GM12878 (cell line): ENCODE data around the gene METRNL. TPM values are rescaled to one million over a fixed set of nuclear protein-coding genes. Genes with fewer than 3 reads are reported as not detected.
A peak's percentile ranks its signal among the peaks of the same experiment; 100 is the strongest.

Experiments used
- BCLAF1 ChIP-seq: fragments of 450-650 bp; IDR thresholded peaks from 2 replicates; pipeline ENCODE4 v1.6.1; 2017; ENCODE audit warnings: antibody characterized with exemption, mild to moderate bottlenecking, moderate library complexity
- E2F8 ChIP-seq: fragments of 450-650 bp; IDR thresholded peaks from 2 replicates; pipeline ENCODE4 v1.6.1; 2018; ENCODE audit warnings: mild to moderate bottlenecking, low read depth, moderate library complexity; ENCODE audit not compliant: partially characterized antibody
- NR2F1 ChIP-seq: fragments of 450-650 bp; conservative IDR thresholded peaks from 2 replicates; pipeline ENCODE4 v1.6.1; 2017; ENCODE audit warnings: mild to moderate bottlenecking
- USF1 ChIP-seq: IDR thresholded peaks from 2 replicates; pipeline ENCODE4 v1.6.1; 2011; ENCODE audit warnings: borderline replicate concordance, low read depth, mild to moderate bottlenecking, moderate library complexity, mixed read lengths, low read length; ENCODE audit not compliant: insufficient read depth; ENCODE audit errors: extremely low read length
- polyA plus RNA-seq, 11 experiments: library from polyadenylated mRNA; depleted of rRNA in 4 of 11; unstranded in 6 of 11; stranded (reverse) in 5 of 11; fragments of >200 nt; fragmentation: Nextera tagmentation in 4 of 11; fragmentation: Illumina TruSeq in 1 of 11; extraction: Ambion mirVana in 4 of 11; extraction: Trizol in 1 of 11; gene quantifications; 1 replicate in 1 of 11; 2 replicates in 10 of 11; pipeline versions ENCODE4 v1.2.1 to v1.2.3, GENCODE V29; 2011 to 2016; ENCODE audit warnings: inconsistent platforms in 2 of 11, missing spikeins in 2 of 11, low read depth in 1 of 11
- total RNA-seq, 4 experiments: library from RNA; depleted of rRNA in 3 of 4; stranded (reverse); fragments of >200 nt in 3 of 4; fragmentation: Illumina TruSeq in 1 of 4; extraction: Trizol in 1 of 4; gene quantifications; 2 replicates each; pipeline versions ENCODE4 v1.2.1 to v1.2.3, GENCODE V29; 2013 to 2021

METRNL gene
- total and polyA plus RNA-seq, 10 of the 15 experiments (the other 5 are each of a cell fraction or from before 2014, with no cell fraction given), result 0.05 to 3.7 (median 0.48) TPM; not detected in 2

- TF ChIP-seq E2F8, result no peak
- peak; percentile 33 for TF ChIP-seq USF1
- 0 out of 2 replicates have a peak, but pooled peaks have one; percentile 22 for TF ChIP-seq NR2F1
- TF ChIP-seq BCLAF1, result no peak
- TF ChIP-seq, all 136 proteins: peak for 6
Observed at GRCh38 chr17:83053739-83054451, 25.5 kb upstream of the METRNL start (continued).
